Embryonic facial prominence (tissue), 1 donor: ENCODE measurements around the gene ACRV1.

Experiments used
- DNase-seq: peaks from one replicate; pipeline ENCODE4 v3.0.0-alpha.2; 2016; ENCODE audit errors: extremely low spot score

Gene ACRV1

GRCh38 chr11:125649465-125650166 is 31.0 kb downstream of the ACRV1 start:
- DNase-seq, result no peak

- DNase-seq, result no peak
Observed at GRCh38 chr11:125645871-125646270, 34.8 kb downstream of the ACRV1 start.

GRCh38 chr11:125638315-125638714 is 42.3 kb downstream of the ACRV1 start:
- no peak for DNase-seq

GRCh38 chr11:125637840-125638239 is 42.8 kb downstream of the ACRV1 start:
- DNase-seq, result no peak

GRCh38 chr11:125627236-125627910 is 53.3 kb downstream of the ACRV1 start:
- DNase-seq, result no peak

GRCh38 chr11:125626288-125626950 is 54.2 kb downstream of the ACRV1 start:
- DNase-seq, result peak; percentile 40

GRCh38 chr11:125625630-125626287 is 54.9 kb downstream of the ACRV1 start:
- DNase-seq, result peak; percentile 73

GRCh38 chr11:125625225-125625629 is 55.4 kb downstream of the ACRV1 start:
- no peak for DNase-seq

- DNase-seq, result no peak
Observed at GRCh38 chr11:125624756-125625213, 55.9 kb downstream of the ACRV1 start, which contains the start of gene CHEK1. Gene CHEK1, plus strand, starts transcription at chr11:125625163. Its CDS starts 1,606 bp downstream, at chr11:125626769.

- DNase-seq, result no peak
Observed at GRCh38 chr11:125623064-125623463, 57.6 kb downstream of the ACRV1 start.

GRCh38 chr11:125621995-125622394 is 58.7 kb downstream of the ACRV1 start:
- no peak for DNase-seq
